ENCODE data around the gene SP7.

Gene SP7

DNA sequence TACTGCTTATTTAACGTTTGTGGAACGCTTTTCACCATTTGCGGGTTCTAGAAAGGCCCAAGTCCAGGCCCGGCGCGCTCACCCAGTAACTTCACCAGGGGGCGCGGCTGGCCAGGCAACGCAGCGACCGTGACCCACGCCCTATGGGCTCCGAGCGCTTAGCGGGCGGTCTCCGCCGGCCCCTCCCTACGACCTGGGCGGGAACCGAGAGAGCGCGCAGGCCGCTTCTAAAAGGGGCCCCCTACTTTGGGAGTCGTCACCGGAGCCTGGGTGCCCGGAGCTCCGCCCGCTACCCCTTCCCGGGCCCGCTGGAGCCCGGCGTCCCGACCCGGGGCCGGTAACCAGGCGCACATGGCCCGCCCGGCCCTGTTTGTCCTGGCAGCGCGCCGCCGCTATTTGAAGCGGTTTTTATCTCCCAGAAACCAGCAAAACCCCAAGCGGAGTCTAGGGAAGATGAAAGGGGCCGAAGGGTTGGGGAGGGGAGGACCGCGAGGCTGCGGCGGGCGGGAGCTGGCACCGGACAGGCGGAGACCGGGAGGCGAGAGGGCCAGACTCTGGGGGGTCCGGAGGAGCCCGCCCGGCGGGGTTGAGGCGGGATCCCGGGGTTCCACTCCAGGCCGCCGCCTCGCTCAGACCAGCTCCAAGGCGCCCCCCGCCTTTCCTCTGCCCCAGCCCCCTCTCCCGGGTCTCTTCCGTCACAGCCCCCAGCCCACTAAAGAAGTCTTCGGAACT, 11.2 kb downstream of the SP7 start:
- peak overlapping the region; percentile 91 for H3K27ac ChIP-seq
- ChIA-PET POLR2A (ENCODE audit: low non-redundant PET) (interaction anchor here (0.5 to 0.6 kb wide), 2 partner anchors 178 to 219 kb away, joined by 3 read pairs; no protein-coding TSS in a partner anchor), CTCF (interaction anchor here (0.6 to 2.7 kb wide), 10 partner anchors 10 to 402 kb away, joined by 3 to 10 read pairs (median 4); partner anchors contain the start of gene CALCOCO1)
- TF ChIP-seq, protein P1, sequence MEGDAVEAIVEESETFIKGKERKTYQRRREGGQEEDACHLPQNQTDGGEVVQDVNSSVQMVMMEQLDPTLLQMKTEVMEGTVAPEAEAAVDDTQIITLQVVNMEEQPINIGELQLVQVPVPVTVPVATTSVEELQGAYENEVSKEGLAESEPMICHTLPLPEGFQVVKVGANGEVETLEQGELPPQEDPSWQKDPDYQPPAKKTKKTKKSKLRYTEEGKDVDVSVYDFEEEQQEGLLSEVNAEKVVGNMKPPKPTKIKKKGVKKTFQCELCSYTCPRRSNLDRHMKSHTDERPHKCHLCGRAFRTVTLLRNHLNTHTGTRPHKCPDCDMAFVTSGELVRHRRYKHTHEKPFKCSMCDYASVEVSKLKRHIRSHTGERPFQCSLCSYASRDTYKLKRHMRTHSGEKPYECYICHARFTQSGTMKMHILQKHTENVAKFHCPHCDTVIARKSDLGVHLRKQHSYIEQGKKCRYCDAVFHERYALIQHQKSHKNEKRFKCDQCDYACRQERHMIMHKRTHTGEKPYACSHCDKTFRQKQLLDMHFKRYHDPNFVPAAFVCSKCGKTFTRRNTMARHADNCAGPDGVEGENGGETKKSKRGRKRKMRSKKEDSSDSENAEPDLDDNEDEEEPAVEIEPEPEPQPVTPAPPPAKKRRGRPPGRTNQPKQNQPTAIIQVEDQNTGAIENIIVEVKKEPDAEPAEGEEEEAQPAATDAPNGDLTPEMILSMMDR (conservative IDR thresholded peaks at IDR 0.05; ENCODE audit: low read depth), result peak; percentile 84
- DNase-seq (ENCODE audit: low spot score), result peak; percentile 94

DNA sequence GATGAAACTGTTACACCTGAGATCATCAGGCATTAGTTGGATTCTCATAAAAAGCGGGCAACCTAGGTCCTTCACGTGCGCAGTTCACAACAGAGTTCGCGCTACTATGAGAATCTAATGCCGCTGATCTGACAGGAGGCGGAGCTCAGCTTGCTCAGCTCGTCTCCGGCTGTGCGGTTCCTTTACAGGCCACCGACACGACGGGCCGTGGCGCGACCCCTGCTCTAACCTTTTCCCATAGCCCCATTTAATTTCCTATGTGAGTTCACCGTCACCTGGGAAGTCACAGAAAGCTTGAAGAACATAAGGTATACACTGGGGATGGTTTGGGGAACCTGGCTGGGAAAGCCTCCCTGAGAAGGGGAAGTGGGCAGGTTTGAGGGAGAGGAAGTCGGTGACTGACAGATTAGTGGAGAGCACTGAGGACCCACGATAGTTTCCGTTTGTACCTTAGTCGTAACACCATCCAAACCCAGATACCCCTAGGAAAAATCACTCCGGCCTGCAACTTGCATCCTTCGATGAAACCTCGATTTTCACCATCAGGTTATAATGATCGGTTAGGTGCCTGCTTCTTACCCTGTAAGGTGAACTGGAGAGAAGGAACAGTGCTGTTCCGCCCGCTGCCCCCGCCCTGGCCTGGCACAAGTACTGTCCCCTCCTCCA, 11.9 kb downstream of the SP7 start:
- ChIA-PET POLR2A (ENCODE audit: low non-redundant PET) (interaction anchor here (0.5 kb wide), 1 partner anchor 220 kb away, joined by 3 read pairs; no protein-coding TSS in a partner anchor), CTCF (interaction anchor here (0.5 to 2.7 kb wide), 7 partner anchors 21 to 310 kb away, joined by 3 to 10 read pairs (median 3); no protein-coding TSS in a partner anchor)
- TF ChIP-seq, protein P1 (conservative IDR thresholded peaks at IDR 0.05; ENCODE audit: low read depth), result no peak
- DNase-seq (ENCODE audit: low spot score), result no peak
- peak overlapping the region; percentile 91 for H3K27ac ChIP-seq

DNA sequence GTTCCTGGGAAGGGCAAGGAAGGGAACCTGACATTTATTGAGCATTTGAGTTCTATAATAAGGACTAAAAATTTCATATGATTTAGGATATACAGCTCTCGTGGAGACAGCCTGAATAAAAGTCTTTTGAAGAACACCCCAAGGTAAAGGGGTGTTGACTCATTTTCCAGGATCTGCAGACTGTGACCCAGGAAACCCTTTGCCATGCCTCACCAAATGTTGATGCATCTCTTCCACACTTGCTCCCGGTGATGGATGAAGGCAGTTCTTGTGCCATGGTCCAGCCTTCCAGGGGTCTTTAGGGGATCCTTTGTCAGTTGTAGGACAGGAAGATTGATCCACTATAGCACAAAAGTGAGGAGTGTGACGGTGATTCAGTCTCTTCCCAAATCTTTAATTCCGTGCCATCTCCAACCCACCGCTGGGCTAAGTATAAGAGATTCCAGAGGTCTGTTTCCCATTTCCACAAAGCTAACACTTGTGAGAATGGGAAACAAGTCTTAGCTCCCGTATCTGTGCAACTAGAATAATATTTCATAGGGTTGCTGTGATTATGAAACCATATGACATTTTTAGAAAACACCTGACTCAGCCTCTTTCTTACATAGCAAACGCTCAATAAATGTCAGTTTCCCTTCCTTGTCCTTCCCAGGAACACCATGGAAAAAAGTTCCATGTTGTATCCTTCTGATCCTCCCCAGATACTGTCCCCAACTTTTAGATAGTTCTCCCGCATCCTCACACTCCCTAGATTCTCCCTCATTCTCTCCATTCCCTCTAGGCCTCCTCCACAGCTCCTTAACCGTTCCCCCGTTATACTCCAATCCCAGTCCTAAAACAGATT, 15.6 kb downstream of the SP7 start:
- TF ChIP-seq, protein P1 (conservative IDR thresholded peaks at IDR 0.05; ENCODE audit: low read depth), result no peak
- peak overlapping the region; percentile 95 for H3K27ac ChIP-seq

DNA sequence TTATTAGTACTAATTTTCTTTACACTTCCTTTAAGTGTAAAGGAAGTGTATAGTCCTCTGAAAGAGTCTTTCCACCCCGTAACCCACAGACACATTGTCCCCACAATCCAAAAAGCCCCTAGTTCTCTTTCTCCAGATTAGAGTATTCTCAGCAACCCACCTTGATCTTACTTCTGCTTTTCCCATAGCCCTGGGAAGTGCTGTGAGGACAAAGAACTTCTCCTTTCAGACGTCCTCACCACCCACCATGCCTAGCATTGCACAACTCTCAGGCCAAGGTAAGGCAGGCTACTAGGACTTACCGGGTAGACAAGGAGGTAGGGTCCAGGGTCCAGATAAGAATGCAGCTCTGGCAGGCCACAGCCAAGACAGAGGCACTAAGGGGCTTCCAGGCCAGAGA, 22.2 kb downstream of the SP7 start:
- DNase-seq (ENCODE audit: low spot score), result no peak
- ChIA-PET POLR2A (ENCODE audit: low non-redundant PET) (no interaction called here), CTCF (no interaction called here)
- no peak overlapping the region for H3K27ac ChIP-seq
- TF ChIP-seq, protein P1 (conservative IDR thresholded peaks at IDR 0.05; ENCODE audit: low read depth), result no peak

More for the DNA sequence above, 15.6 kb downstream of the SP7 start:
- ChIA-PET CTCF (interaction anchor here (0.5 to 2.0 kb wide), 23 partner anchors 11 to 314 kb away, joined by 3 to 17 read pairs (median 4); partner anchors contain the start of genes EIF4B, ESPL1, MYG1 and PFDN5), POLR2A (ENCODE audit: low non-redundant PET) (interaction anchor here (0.7 to 1.4 kb wide), 3 partner anchors 21 to 68 kb away, joined by 4 to 6 read pairs (median 4); partner anchors contain the start of genes MYG1 and PFDN5)
- DNase-seq (ENCODE audit: low spot score), result no peak

DNA sequence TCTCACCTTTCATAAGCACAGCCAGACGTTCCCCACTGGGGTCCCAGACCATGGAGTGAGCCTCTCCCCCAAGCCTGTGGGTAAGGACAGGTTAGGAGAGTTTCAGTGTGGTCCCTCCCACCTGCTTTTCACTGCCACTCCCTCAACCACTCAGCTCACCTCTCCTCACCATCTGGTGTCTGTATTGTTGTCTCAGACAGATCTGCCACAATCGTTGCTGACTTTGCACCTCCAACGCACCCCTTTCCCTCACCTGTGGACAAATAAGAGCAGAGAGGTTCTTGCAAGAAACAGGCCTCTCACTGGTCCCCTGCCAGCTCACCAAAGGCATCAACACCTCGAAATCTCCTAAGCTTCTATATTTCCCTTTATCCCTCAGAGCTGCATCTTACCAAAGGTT, 27.9 kb downstream of the SP7 start:
- DNase-seq (ENCODE audit: low spot score), result no peak
- ChIA-PET CTCF (interaction anchor here (0.6 to 1.0 kb wide), 2 partner anchors 12 to 35 kb away, joined by 3 to 5 read pairs; partner anchors contain the start of gene AAAS), POLR2A (ENCODE audit: low non-redundant PET) (no interaction called here)
- peak overlapping the region; percentile 15 for H3K27ac ChIP-seq
- TF ChIP-seq, protein P1 (conservative IDR thresholded peaks at IDR 0.05; ENCODE audit: low read depth), result no peak

Measured in RWPE1 (cell line).